A673 (cell line): ENCODE data around the gene BMERB1. TPM values are rescaled to one million over a fixed set of nuclear protein-coding genes. Genes with fewer than 3 reads are reported as not detected.

Experiments used
- BruUV-seq: library from RNA; stranded (reverse); fragments of 400-500 nt; replicated peaks from 2 replicates; lab custom pipeline; 2021; lab: Mats Ljungman, UMichigan
- CTCF ChIA-PET: fragments of 300-600 bp; sonication (Branson Sonifier 250); formaldehyde crosslinking; loops from one replicate; lab custom pipeline; 2022; ENCODE audit warnings: antibody characterized with exemption; lab: Charles Lee
- POLR2A ChIA-PET: fragments of 300-600 bp; sonication (Branson Sonifier 250); formaldehyde crosslinking; loops from one replicate; lab custom pipeline; 2022; ENCODE audit warnings: antibody characterized with exemption; ENCODE audit not compliant: low non-redundant PET; lab: Charles Lee
- DNase-seq: peaks from one replicate; pipeline ENCODE4 v3.0.0-alpha.2; 2015; ENCODE audit warnings: low spot score
- H3K27ac ChIP-seq: fragments of 200-600 bp; sonication (generic); 2 replicates; pipeline ENCODE4 v1.5.1; 2016; ENCODE audit warnings: mixed run types, low read depth, mild to moderate bottlenecking, mixed read lengths, antibody characterized with exemption, low read length; ENCODE audit not compliant: poor library complexity, severe bottlenecking
- H3K27me3 ChIP-seq: fragments of 200-600 bp; sonication (generic); replicated peaks from 2 replicates; pipeline ENCODE4 v1.6.1; 2017; ENCODE audit warnings: mixed run types, low read depth, mild to moderate bottlenecking, mixed read lengths, antibody characterized with exemption, low read length; ENCODE audit not compliant: insufficient read depth, poor library complexity
- H3K36me3 ChIP-seq: fragments of 200-600 bp; sonication (generic); 2 replicates; pipeline ENCODE4 v1.6.1; 2016; ENCODE audit warnings: mixed run types, mild to moderate bottlenecking, mixed read lengths, antibody characterized with exemption, low read length; ENCODE audit not compliant: insufficient read depth, poor library complexity, severe bottlenecking
- H3K4me1 ChIP-seq: fragments of 200-600 bp; sonication (generic); 2 replicates; pipeline ENCODE4 v1.6.1; 2017; ENCODE audit warnings: mixed run types, mild to moderate bottlenecking, mixed read lengths, antibody characterized with exemption, low read length; ENCODE audit not compliant: insufficient read depth, poor library complexity, severe bottlenecking
- H3K4me3 ChIP-seq: fragments of 200-600 bp; sonication (generic); 2 replicates; pipeline ENCODE4 v1.5.1; 2016; ENCODE audit warnings: low read depth, mixed run types, mild to moderate bottlenecking, mixed read lengths, low read length; ENCODE audit not compliant: poor library complexity, severe bottlenecking
- H3K9me3 ChIP-seq: fragments of 200-600 bp; sonication (generic); 2 replicates; pipeline ENCODE4 v1.6.1; 2016; ENCODE audit warnings: mixed run types, low read depth, mild to moderate bottlenecking, mixed read lengths, antibody characterized with exemption, low read length; ENCODE audit not compliant: poor library complexity, severe bottlenecking
- CTCF ChIP-seq: fragments of 300-800, 200-600 bp; sonication (generic); conservative IDR thresholded peaks from 2 replicates; pipeline ENCODE4 v1.5.1; 2017; ENCODE audit warnings: low read depth, mild to moderate bottlenecking, antibody characterized with exemption, low read length, moderate library complexity, mixed read lengths
- EZH2 ChIP-seq: fragments of 200-600 bp; sonication (generic); IDR thresholded peaks from 2 replicates; pipeline ENCODE4 v1.6.1; 2017; ENCODE audit warnings: borderline replicate concordance, low read depth, mild to moderate bottlenecking, mixed read lengths, antibody characterized with exemption, low read length; ENCODE audit not compliant: poor library complexity, severe bottlenecking
- intact Hi-C: fragments of 100-400 bp; cut with micrococcal nuclease; formaldehyde crosslinking; loops from one replicate; pipeline ENCODE4 v1.10.0; 2022; ENCODE audit not compliant: unreplicated experiment
- total RNA-seq: library from RNA; stranded (reverse); gene quantifications from 2 replicates; pipeline ENCODE4 v1.2.3, GENCODE V29; 2021

Gene BMERB1
- total RNA-seq, 1 experiment from 2014 or later = 11.5 TPM

GRCh38 chr16:15518381-15519351 lies 84.3 kb downstream of the BMERB1 start:
- no peak overlapping the region for H3K27ac ChIP-seq
- no peak for TF ChIP-seq EZH2
- TF ChIP-seq CTCF = no peak
- POLR2A ChIA-PET = no interaction called here
- no peaks in the 10 kb centered on the region for H3K4me1 ChIP-seq
- no peaks in the 10 kb centered on the region for H3K36me3 ChIP-seq
- intact Hi-C loops = no loop called here
- peak; percentile 28 for DNase-seq
- CTCF ChIA-PET = no interaction called here
- no TSS peak for BruUV-seq
- no peaks in the 10 kb centered on the region for H3K9me3 ChIP-seq
- H3K4me3 ChIP-seq = no peak overlapping the region
- H3K27me3 ChIP-seq = no peaks in the 10 kb centered on the region

GRCh38 chr16:15519790-15520189 lies 85.4 kb downstream of the BMERB1 start:
- CTCF ChIA-PET = no interaction called here
- BruUV-seq = no TSS peak
- DNase-seq = no peak
- Histone ChIP-seq H3K4me1 (no peaks in the 10 kb centered on the region), H3K36me3 (no peaks in the 10 kb centered on the region), H3K27ac (no peak overlapping the region), H3K4me3 (no peak overlapping the region), H3K27me3 (no peaks in the 10 kb centered on the region), H3K9me3 (no peaks in the 10 kb centered on the region)
- TF ChIP-seq CTCF (no peak), EZH2 (no peak)
- POLR2A ChIA-PET = no interaction called here
- intact Hi-C loops = no loop called here

- H3K4me1 ChIP-seq = no peaks in the 10 kb centered on the region
- no TSS peak for BruUV-seq
- no peaks in the 10 kb centered on the region for H3K27me3 ChIP-seq
- H3K4me3 ChIP-seq = no peak overlapping the region
- DNase-seq = no peak
- H3K27ac ChIP-seq = no peak overlapping the region
- intact Hi-C loops = no loop called here
- TF ChIP-seq CTCF (no peak), EZH2 (no peak)
- CTCF ChIA-PET = no interaction called here
- POLR2A ChIA-PET = no interaction called here
- H3K36me3 ChIP-seq = no peaks in the 10 kb centered on the region
- no peaks in the 10 kb centered on the region for H3K9me3 ChIP-seq
Measured at GRCh38 chr16:15521390-15521757, 87.0 kb downstream of the BMERB1 start.
